ENCODE data around the gene LSM10.

LSM10 gene

GRCh38 chr1:36365381-36365780 lies 32.3 kb downstream of the LSM10 start:
- H3K27me3 ChIP-seq (replicated peaks) = no peaks in the 10 kb centered on the region
- TF ChIP-seq CTCF (IDR thresholded peaks at IDR 0.05; ENCODE audit: low read depth, low read length, missing control alignments) = no peak
- peak overlapping the region; percentile 34 for H3K27ac ChIP-seq
- in situ Hi-C loops (cut with HindIII; ENCODE audit: low pct_ligation_motif_present, low sequenced_read_pairs) = no loop called here
- DNase-seq = no peak
- peaks cover 30% of the 10 kb centered on the region for H3K36me3 ChIP-seq (replicated peaks)
- H3K4me3 ChIP-seq (ENCODE audit: low read depth, low read length) = no peak overlapping the region

GRCh38 chr1:36359911-36360550 lies 37.7 kb downstream of the LSM10 start:
- Histone ChIP-seq H3K27ac (no peak overlapping the region), H3K27me3 (replicated peaks) (no peaks in the 10 kb centered on the region), H3K36me3 (replicated peaks) (peaks cover 59% of the 10 kb centered on the region), H3K4me3 (ENCODE audit: low read depth, low read length) (no peak overlapping the region)
- TF ChIP-seq CTCF (IDR thresholded peaks at IDR 0.05; ENCODE audit: low read depth, low read length, missing control alignments) = no peak
- DNase-seq = no peak
- in situ Hi-C loops (cut with HindIII; ENCODE audit: low pct_ligation_motif_present, low sequenced_read_pairs) = no loop called here

DNA sequence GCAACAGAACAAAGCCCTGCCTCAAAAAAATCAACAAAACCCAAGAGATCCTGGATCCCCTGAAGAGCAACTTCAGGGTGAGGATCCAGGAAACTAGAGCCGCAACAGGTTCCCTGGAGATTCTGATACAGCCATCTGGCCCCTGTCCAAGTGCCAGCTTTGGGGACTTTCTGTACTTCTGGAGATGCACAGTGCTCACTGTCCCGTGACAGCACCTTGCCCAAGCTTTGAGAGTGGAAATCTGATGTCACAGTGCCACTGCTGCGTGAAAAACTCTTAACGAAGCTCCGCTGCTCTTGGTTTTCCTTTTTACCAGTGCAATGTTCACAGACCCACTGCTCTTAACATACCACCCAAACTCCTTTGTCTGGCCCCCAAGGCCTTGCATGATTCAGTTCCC lies 38.3 kb downstream of the LSM10 start:
- Histone ChIP-seq H3K27me3 (replicated peaks) (no peaks in the 10 kb centered on the region), H3K4me3 (ENCODE audit: low read depth, low read length) (no peak overlapping the region), H3K27ac (no peak overlapping the region), H3K36me3 (replicated peaks) (peaks cover 65% of the 10 kb centered on the region)
- DNase-seq = no peak
- no peak for TF ChIP-seq CTCF (IDR thresholded peaks at IDR 0.05; ENCODE audit: low read depth, low read length, missing control alignments)
- in situ Hi-C loops (cut with HindIII; ENCODE audit: low pct_ligation_motif_present, low sequenced_read_pairs) = no loop called here

DNA sequence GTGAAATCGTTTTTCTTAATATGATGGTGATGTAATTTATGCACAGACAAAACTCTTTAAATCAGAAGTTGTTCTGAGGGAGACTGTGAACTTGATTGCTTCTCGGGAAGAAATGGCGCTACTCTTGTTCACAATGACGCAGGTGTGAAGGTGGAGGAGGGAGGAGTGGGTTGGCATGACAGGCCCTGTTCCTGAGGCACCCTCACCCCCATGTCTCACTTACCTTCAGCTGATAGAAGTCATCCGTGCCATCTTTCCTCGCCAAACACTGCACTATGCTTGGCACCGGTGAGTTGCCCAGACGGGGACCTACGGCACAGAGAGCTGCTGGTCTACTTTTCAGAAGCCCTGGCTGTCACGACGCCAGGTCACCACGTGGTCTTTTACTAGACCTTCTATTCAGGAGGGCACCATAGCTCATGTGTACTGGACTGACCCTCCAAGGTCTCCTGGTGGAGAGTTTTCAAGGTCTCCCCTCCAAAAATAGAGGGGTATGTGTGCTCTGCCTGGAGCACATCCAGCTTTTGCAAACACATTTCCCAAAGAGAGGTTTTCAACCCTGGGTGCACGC lies 39.1 kb downstream of the LSM10 start:
- Histone ChIP-seq H3K36me3 (replicated peaks) (peaks cover 70% of the 10 kb centered on the region), H3K4me3 (ENCODE audit: low read depth, low read length) (no peak overlapping the region), H3K27ac (no peak overlapping the region), H3K27me3 (replicated peaks) (no peaks in the 10 kb centered on the region)
- in situ Hi-C loops (cut with HindIII; ENCODE audit: low pct_ligation_motif_present, low sequenced_read_pairs) = no loop called here
- DNase-seq = no peak
- TF ChIP-seq CTCF (IDR thresholded peaks at IDR 0.05; ENCODE audit: low read depth, low read length, missing control alignments) = no peak

DNA sequence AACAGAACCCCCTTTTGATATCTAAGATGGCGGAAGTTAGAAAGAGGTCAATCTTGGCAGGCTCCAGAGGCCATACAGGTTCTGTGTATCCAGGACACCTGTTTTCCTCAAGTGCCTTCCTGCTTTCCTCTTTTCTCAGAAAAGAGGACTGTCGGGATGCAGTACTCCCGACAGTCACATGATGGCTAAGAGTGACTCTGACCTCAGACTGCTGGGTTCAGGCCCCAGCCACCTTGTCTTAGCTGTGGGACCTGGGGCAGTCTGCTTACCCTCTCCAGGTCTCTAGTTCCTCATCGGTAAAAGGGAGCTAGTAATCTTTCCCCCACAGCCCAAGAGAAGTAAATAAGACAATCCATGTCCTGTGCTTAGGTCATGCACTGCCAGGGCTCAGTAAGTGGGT lies 41.9 kb downstream of the LSM10 start:
- peak; percentile 6 for TF ChIP-seq CTCF (IDR thresholded peaks at IDR 0.05; ENCODE audit: low read depth, low read length, missing control alignments)
- no peak for DNase-seq
- H3K36me3 ChIP-seq (replicated peaks) = peaks cover 68% of the 10 kb centered on the region
- no peaks in the 10 kb centered on the region for H3K27me3 ChIP-seq (replicated peaks)
- no peak overlapping the region for H3K4me3 ChIP-seq (ENCODE audit: low read depth, low read length)
- in situ Hi-C loops (cut with HindIII; ENCODE audit: low pct_ligation_motif_present, low sequenced_read_pairs) = no loop called here
- no peak overlapping the region for H3K27ac ChIP-seq

GRCh38 chr1:36354486-36354885 lies 43.2 kb downstream of the LSM10 start:
- no peak for TF ChIP-seq CTCF (IDR thresholded peaks at IDR 0.05; ENCODE audit: low read depth, low read length, missing control alignments)
- in situ Hi-C loops (cut with HindIII; ENCODE audit: low pct_ligation_motif_present, low sequenced_read_pairs) = no loop called here
- peaks cover 67% of the 10 kb centered on the region for H3K36me3 ChIP-seq (replicated peaks)

More at GRCh38 chr1:36354486-36354885, 43.2 kb downstream of the LSM10 start:
- no peak overlapping the region for H3K27ac ChIP-seq
- DNase-seq = no peak
- no peaks in the 10 kb centered on the region for H3K27me3 ChIP-seq (replicated peaks)
- no peak overlapping the region for H3K4me3 ChIP-seq (ENCODE audit: low read depth, low read length)
